ENCODE measurements around the gene PITX1.

Gene PITX1

DNA sequence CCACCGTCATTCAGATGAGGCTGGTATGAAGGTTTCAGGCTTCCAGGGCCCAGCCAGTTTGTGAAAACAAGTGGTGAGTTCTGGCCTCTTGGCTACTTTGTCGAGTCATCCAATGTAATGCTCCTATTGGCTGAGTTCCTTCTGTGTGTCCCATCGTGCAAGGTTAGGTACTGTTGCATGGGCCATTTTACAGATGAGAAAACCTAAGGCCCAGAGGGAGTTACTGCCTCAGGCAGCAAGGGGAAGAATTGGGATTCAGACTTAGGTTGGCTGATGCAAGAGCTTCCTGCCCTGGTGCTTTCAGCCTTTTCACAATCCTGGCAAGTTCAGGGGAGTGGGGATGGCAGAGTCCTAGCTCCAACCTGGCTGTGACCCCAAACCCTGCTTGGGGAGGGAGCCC lies 17.4 kb upstream of the PITX1 start:
- TF ChIP-seq EZH2 (IDR thresholded peaks at IDR 0.05) (no peak), FOXP2 (optimal IDR thresholded peaks at IDR 0.05; ENCODE audit: control extremely low read depth, extremely low read length, insufficient read depth) (no peak), POLR2AphosphoS5 (IDR thresholded peaks at IDR 0.05; ENCODE audit: borderline replicate concordance, low read depth, low read length) (no peak)
- H3K27ac ChIP-seq = no peak overlapping the region
- H3K9ac ChIP-seq (ENCODE audit: insufficient read length) = no peak overlapping the region
- no peaks in the 10 kb centered on the region for H3K36me3 ChIP-seq (ENCODE audit: insufficient read depth, low read length)
- H3K4me3 ChIP-seq = no peak overlapping the region
- no peak for DNase-seq (ENCODE audit: low read depth, low spot score)
- H3K9me3 ChIP-seq (ENCODE audit: low read depth, low read length) = no peaks in the 10 kb centered on the region

DNA sequence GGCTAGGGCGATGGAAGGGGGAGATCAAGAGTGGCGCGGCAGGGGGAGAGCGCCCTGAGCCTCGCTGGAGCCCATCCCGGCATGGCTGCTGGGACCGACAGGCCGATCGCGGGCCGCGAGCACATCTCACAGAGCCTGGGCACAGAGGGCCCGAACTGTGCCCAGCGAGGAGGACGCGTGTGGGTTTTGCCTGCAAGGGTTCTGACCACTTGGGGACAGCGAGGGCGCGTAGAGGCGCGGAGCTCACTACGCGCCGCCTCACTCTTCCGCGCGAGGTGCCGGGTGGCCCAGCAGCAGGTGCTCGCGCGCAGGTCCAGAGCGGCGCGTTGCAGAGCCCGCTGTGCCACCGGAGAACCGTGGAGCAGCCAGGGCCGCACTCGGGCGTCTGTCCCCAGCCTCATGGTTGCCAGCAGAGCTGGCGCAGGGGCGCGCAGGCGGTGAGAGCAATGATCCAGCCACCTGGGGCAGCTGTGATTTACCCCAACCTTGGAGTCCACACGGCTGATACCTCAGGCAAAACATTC lies 16.3 kb upstream of the PITX1 start:
- H3K9me3 ChIP-seq (ENCODE audit: low read depth, low read length) = no peaks in the 10 kb centered on the region
- no peak for DNase-seq (ENCODE audit: low read depth, low spot score)
- H3K9ac ChIP-seq (ENCODE audit: insufficient read length) = no peak overlapping the region
- H3K27ac ChIP-seq = no peak overlapping the region
- no peaks in the 10 kb centered on the region for H3K36me3 ChIP-seq (ENCODE audit: insufficient read depth, low read length)
- H3K4me3 ChIP-seq = no peak overlapping the region
- TF ChIP-seq POLR2AphosphoS5 (IDR thresholded peaks at IDR 0.05; ENCODE audit: borderline replicate concordance, low read depth, low read length) (no peak), FOXP2 (optimal IDR thresholded peaks at IDR 0.05; ENCODE audit: control extremely low read depth, extremely low read length, insufficient read depth) (no peak), EZH2 (IDR thresholded peaks at IDR 0.05) (no peak)

DNA sequence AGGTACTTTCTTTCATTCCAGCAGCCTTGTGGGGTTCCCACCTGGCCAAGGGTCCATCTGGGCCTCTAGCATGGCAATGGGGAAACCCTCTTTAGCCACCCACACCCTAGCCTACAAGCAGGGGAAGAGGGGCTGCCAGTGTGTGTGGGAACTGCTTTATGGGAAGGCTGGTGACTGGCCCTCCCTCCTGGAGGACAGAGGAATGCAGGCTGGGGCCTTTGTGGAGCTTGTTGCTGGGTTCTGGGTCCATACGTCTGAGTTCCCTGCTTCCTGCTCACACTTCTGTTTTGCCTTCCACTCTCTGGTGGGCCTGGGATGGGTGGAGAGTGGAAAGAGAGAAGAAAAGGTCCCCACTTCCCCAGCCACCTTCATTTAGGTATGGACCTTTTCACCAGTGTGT lies 14.9 kb upstream of the PITX1 start:
- DNase-seq (ENCODE audit: low read depth, low spot score) = no peak
- TF ChIP-seq EZH2 (IDR thresholded peaks at IDR 0.05) (no peak), FOXP2 (optimal IDR thresholded peaks at IDR 0.05; ENCODE audit: control extremely low read depth, extremely low read length, insufficient read depth) (no peak), POLR2AphosphoS5 (IDR thresholded peaks at IDR 0.05; ENCODE audit: borderline replicate concordance, low read depth, low read length) (no peak)
- Histone ChIP-seq H3K27ac (no peak overlapping the region), H3K9me3 (ENCODE audit: low read depth, low read length) (no peaks in the 10 kb centered on the region), H3K4me3 (no peak overlapping the region), H3K9ac (ENCODE audit: insufficient read length) (no peak overlapping the region), H3K36me3 (ENCODE audit: insufficient read depth, low read length) (no peaks in the 10 kb centered on the region)

DNA sequence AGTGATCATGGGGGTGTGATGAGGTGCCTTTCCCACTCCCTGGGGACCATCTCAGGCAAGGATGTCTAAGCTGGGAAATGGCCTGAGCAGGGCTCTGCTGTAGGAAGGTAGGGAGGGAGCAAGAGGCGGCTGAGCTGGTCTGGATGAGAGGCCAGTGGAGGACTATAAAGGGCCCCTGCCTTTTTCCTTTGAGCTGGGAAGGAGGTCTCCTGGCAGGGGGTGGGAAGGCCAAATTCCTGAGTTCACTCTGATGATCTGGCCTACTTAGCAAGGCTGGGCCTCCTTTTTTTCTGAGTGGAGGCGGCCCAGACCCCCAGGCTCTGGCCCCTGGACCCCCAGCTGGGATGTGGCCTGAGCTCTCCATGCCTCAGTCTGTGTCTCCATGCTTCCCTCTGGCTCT lies 14.3 kb upstream of the PITX1 start:
- H3K9ac ChIP-seq (ENCODE audit: insufficient read length) = no peak overlapping the region
- TF ChIP-seq FOXP2 (optimal IDR thresholded peaks at IDR 0.05; ENCODE audit: control extremely low read depth, extremely low read length, insufficient read depth) (no peak), EZH2 (IDR thresholded peaks at IDR 0.05) (no peak), POLR2AphosphoS5 (IDR thresholded peaks at IDR 0.05; ENCODE audit: borderline replicate concordance, low read depth, low read length) (no peak)
- no peaks in the 10 kb centered on the region for H3K36me3 ChIP-seq (ENCODE audit: insufficient read depth, low read length)
- H3K9me3 ChIP-seq (ENCODE audit: low read depth, low read length) = no peaks in the 10 kb centered on the region
- no peak overlapping the region for H3K27ac ChIP-seq
- H3K4me3 ChIP-seq = no peak overlapping the region
- no peak for DNase-seq (ENCODE audit: low read depth, low spot score)

DNA sequence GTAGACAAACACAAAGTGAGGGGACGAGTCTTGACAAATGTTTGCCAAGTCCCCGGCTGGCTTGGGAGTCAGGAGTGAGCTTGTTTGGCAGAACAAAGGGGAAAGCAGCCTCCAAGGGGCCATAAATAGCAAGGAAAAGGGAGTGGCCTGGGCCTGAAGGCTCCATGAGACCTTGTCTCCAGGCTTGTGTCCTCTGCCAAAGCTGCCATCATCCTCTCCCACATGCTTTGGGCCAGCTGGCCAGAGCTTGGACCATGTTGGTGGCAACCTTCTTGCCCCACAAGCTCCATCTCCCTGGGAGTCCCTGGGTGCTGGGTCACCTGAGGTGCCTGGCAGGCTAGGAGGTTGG lies 13.3 kb upstream of the PITX1 start:
- no peaks in the 10 kb centered on the region for H3K9me3 ChIP-seq (ENCODE audit: low read depth, low read length)
- no peak overlapping the region for H3K27ac ChIP-seq
- H3K36me3 ChIP-seq (ENCODE audit: insufficient read depth, low read length) = no peaks in the 10 kb centered on the region
- DNase-seq (ENCODE audit: low read depth, low spot score) = no peak
- TF ChIP-seq FOXP2 (optimal IDR thresholded peaks at IDR 0.05; ENCODE audit: control extremely low read depth, extremely low read length, insufficient read depth) (no peak), EZH2 (IDR thresholded peaks at IDR 0.05) (no peak), POLR2AphosphoS5 (IDR thresholded peaks at IDR 0.05; ENCODE audit: borderline replicate concordance, low read depth, low read length) (no peak)
- no peak overlapping the region for H3K9ac ChIP-seq (ENCODE audit: insufficient read length)
- H3K4me3 ChIP-seq = no peak overlapping the region

DNA sequence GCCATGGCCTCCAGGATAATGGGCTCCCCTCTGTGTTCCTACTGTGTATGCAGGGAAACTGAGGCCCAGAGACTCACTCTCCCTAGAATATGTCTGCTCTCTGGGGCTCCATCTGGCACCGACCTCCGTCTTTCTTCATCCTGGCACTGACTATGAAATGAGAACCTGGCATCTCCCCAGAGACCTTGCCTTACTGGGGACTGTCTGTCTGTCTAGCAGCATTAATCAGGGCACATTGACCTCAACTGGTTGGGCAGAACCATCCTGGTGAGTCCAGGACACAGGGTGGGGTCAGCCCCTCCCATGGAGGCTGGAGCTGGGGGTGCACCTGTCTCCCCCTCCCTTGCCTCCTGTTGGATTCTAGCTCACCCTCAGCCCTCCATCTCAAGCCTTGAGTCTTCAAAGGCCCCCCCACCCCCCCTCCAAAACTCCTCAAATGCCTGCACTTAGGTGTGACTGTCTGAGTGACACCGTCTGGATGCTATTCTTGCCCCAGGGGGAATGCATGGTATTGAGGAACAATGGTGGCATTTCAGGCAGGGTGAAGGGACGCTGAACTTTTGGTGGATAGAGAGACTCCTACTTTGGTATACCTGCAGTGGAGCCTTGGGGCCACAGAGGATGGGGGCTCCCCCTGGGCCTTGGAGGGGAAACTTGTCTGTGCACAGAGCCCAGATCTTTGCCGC lies 12.8 kb upstream of the PITX1 start:
- Histone ChIP-seq H3K4me3 (no peak overlapping the region), H3K9me3 (ENCODE audit: low read depth, low read length) (no peaks in the 10 kb centered on the region), H3K27ac (no peak overlapping the region), H3K9ac (ENCODE audit: insufficient read length) (no peak overlapping the region), H3K36me3 (ENCODE audit: insufficient read depth, low read length) (no peaks in the 10 kb centered on the region)
- TF ChIP-seq POLR2AphosphoS5 (IDR thresholded peaks at IDR 0.05; ENCODE audit: borderline replicate concordance, low read depth, low read length) (no peak), FOXP2 (optimal IDR thresholded peaks at IDR 0.05; ENCODE audit: control extremely low read depth, extremely low read length, insufficient read depth) (no peak)
- no peak for DNase-seq (ENCODE audit: low read depth, low spot score)

DNA sequence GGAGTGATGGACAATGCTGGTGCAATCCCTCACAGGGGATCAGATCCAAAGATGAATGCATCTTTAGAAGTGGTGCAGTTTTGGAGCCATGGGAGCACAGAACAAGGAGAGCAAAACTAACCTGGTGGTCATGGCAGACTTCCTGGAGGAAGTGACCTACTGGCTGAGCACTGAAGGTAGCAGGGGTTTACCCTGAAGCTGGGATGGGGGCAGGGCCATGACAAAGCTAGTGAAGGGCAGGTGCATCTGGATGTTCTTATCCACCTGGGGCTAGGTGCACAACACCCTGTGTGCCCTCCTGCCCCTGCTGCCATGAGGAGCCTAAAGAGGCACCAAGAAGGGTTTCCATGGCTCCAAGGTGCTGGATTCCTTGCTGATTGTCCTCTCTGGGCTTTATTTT lies 11.5 kb upstream of the PITX1 start:
- Histone ChIP-seq H3K9me3 (ENCODE audit: low read depth, low read length) (no peaks in the 10 kb centered on the region), H3K36me3 (ENCODE audit: insufficient read depth, low read length) (no peaks in the 10 kb centered on the region), H3K4me3 (no peak overlapping the region), H3K9ac (ENCODE audit: insufficient read length) (no peak overlapping the region), H3K27ac (no peak overlapping the region)
- TF ChIP-seq EZH2 (IDR thresholded peaks at IDR 0.05) = no peak
- TF ChIP-seq FOXP2 (optimal IDR thresholded peaks at IDR 0.05; ENCODE audit: control extremely low read depth, extremely low read length, insufficient read depth) = no peak
- no peak for TF ChIP-seq POLR2AphosphoS5 (IDR thresholded peaks at IDR 0.05; ENCODE audit: borderline replicate concordance, low read depth, low read length)
- DNase-seq (ENCODE audit: low read depth, low spot score) = no peak

DNA sequence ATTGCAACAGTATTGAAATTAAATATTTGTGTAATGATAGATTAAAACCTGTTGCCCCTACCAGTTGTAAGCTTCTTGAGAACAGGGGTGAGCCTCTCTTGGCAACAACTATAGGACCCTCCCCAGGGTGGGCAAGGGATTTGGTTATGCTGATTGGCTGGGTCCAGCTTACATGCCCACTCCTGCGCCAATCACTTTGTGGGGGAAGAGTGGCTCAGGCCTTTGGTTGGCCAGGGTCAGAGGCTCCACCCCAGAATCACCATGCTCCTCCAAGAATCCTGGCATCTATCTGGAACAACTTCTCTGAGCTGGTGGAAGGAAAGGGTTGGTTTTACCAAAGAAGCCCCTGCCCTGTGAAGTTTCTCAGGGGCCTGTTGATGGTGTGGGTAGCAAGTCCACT lies 8.6 kb upstream of the PITX1 start:
- Histone ChIP-seq H3K27ac (no peak overlapping the region), H3K9ac (ENCODE audit: insufficient read length) (no peak overlapping the region), H3K9me3 (ENCODE audit: low read depth, low read length) (no peaks in the 10 kb centered on the region), H3K36me3 (ENCODE audit: insufficient read depth, low read length) (no peaks in the 10 kb centered on the region), H3K4me3 (no peak overlapping the region)
- no peak for TF ChIP-seq FOXP2 (optimal IDR thresholded peaks at IDR 0.05; ENCODE audit: control extremely low read depth, extremely low read length, insufficient read depth)
- TF ChIP-seq EZH2 (IDR thresholded peaks at IDR 0.05) = no peak
- TF ChIP-seq POLR2AphosphoS5 (IDR thresholded peaks at IDR 0.05; ENCODE audit: borderline replicate concordance, low read depth, low read length) = no peak
- no peak for DNase-seq (ENCODE audit: low read depth, low spot score)

DNA sequence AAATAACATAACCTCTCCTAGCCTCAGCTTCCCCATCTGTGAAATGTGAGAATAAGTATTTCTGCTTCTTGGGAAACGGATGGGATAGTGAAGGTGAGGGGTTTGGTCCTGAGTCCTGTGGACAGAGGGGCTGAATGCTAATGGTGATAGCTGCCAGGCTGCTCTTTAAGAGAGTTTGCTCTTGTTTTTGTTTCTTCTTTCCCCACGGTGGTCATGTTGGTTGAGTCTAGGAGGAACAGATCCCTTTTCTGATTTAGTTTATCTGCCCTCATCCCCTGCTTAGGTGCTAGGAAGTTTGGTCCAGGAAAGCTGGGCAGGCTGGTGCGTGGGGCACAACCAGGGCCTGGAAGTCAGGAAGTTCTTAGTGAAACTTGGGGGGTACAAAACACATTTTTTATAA lies 7.7 kb upstream of the PITX1 start:
- DNase-seq (ENCODE audit: low read depth, low spot score) = no peak
- no peak overlapping the region for H3K4me3 ChIP-seq
- TF ChIP-seq EZH2 (IDR thresholded peaks at IDR 0.05) = no peak
- no peak for TF ChIP-seq FOXP2 (optimal IDR thresholded peaks at IDR 0.05; ENCODE audit: control extremely low read depth, extremely low read length, insufficient read depth)
- no peak for TF ChIP-seq POLR2AphosphoS5 (IDR thresholded peaks at IDR 0.05; ENCODE audit: borderline replicate concordance, low read depth, low read length)
- H3K9ac ChIP-seq (ENCODE audit: insufficient read length) = no peak overlapping the region
- no peak overlapping the region for H3K27ac ChIP-seq
- H3K9me3 ChIP-seq (ENCODE audit: low read depth, low read length) = no peaks in the 10 kb centered on the region
- no peaks in the 10 kb centered on the region for H3K36me3 ChIP-seq (ENCODE audit: insufficient read depth, low read length)

Data from SK-N-MC (cell line).